Mesothelial cell of epicardium (in vitro differentiated cells): ENCODE measurements around the gene EFCAB13. TPM values are rescaled to one million over a fixed set of nuclear protein-coding genes. Genes with fewer than 3 reads are reported as not detected.
"Not testable (repeated sequence)": the region's sequence is repeated elsewhere in the genome, so short reads cannot be mapped to it uniquely, and the experiment has no call there.

Source experiments
- DNase-seq, 2 experiments: peaks; one replicate each; pipeline ENCODE4 v3.0.0; 2021; ENCODE audit warnings: low spot score in 2 of 2; ENCODE audit not compliant: unreplicated experiment in 2 of 2
- H3K27ac Mint-ChIP-seq: 2 replicates; pipeline ENCODE4 v1.8.0; 2021; ENCODE audit warnings: mixed read lengths
- H3K27me3 Mint-ChIP-seq: 2 replicates; pipeline ENCODE4 v1.8.0; 2021; ENCODE audit warnings: low read depth, mixed read lengths
- H3K36me3 Mint-ChIP-seq: 2 replicates; pipeline ENCODE4 v1.8.0; 2021; ENCODE audit warnings: mixed read lengths
- H3K4me1 Mint-ChIP-seq: 2 replicates; pipeline ENCODE4 v1.8.0; 2021; ENCODE audit warnings: mixed read lengths
- H3K4me3 Mint-ChIP-seq: 2 replicates; pipeline ENCODE4 v1.8.0; 2021; ENCODE audit warnings: mild to moderate bottlenecking, moderate library complexity, mixed read lengths
- H3K9me3 Mint-ChIP-seq: 2 replicates; pipeline ENCODE4 v1.8.0; 2021; ENCODE audit warnings: mixed read lengths
- total RNA-seq: library from RNA; stranded (reverse); gene quantifications from 3 replicates; pipeline ENCODE4 v1.2.1, GENCODE V29; 2021
- TF ChIP-seq, protein P1 (sequence below): fragments of 200-600 bp; sonication (generic); IDR thresholded peaks from one replicate; pipeline ENCODE4 v1.5.0; 2021; ENCODE audit warnings: antibody characterized with exemption; ENCODE audit not compliant: unreplicated experiment

Gene EFCAB13
- total RNA-seq, 1 donor from 2014 or later = 4.8 TPM

DNA sequence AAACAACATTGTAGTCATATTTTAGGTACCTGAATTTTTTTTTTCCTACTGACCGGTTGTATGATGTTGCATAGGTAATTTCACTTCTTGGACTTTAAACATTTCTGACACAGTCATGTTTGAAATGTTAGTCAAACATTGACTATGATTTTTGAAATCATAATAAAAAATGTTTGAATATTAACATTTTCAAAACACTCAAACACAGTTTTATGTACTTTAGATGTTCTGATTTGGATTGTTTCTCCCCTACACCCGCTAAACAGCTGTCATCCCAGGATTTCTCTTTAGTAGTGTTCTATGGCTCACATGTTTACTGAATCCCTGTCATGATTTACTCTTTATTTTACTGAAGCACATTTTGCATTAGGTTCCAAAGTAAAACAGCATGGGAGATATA, 104.2 kb downstream of the EFCAB13 start:
- no peak for DNase-seq
- Mint-ChIP-seq H3K27ac (no peak overlapping the region), H3K4me3 (no peak overlapping the region), H3K4me1 (peaks cover 6% of the 10 kb centered on the region), H3K27me3 (peaks cover 14% of the 10 kb centered on the region), H3K9me3 (peaks cover 9% of the 10 kb centered on the region), H3K36me3 (peaks cover 28% of the 10 kb centered on the region)
- TF ChIP-seq, protein P1, sequence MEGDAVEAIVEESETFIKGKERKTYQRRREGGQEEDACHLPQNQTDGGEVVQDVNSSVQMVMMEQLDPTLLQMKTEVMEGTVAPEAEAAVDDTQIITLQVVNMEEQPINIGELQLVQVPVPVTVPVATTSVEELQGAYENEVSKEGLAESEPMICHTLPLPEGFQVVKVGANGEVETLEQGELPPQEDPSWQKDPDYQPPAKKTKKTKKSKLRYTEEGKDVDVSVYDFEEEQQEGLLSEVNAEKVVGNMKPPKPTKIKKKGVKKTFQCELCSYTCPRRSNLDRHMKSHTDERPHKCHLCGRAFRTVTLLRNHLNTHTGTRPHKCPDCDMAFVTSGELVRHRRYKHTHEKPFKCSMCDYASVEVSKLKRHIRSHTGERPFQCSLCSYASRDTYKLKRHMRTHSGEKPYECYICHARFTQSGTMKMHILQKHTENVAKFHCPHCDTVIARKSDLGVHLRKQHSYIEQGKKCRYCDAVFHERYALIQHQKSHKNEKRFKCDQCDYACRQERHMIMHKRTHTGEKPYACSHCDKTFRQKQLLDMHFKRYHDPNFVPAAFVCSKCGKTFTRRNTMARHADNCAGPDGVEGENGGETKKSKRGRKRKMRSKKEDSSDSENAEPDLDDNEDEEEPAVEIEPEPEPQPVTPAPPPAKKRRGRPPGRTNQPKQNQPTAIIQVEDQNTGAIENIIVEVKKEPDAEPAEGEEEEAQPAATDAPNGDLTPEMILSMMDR = no peak

DNA sequence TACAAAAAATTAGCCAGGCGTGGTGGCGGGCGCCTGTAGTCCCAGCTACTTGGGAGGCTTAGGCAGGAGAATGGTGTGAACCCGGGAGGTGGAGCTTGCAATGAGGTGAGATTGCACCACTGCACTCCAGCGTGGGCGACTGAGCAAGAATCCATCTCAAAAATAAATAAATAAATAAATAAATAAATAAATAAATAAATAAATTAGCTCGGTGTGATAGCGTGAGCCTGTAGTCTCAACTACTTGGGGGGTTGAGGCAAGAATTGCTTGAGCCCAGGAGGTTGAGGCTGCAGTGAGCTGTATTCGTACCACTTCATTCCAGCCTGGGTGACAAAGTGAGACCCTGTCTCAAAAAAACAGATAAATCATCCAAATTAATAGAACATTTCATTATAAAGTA, 108.5 kb downstream of the EFCAB13 start:
- peaks cover 36% of the 10 kb centered on the region for H3K36me3 Mint-ChIP-seq
- H3K4me1 Mint-ChIP-seq, H3K4me3 Mint-ChIP-seq, H3K27me3 Mint-ChIP-seq, DNase-seq, H3K27ac Mint-ChIP-seq: not testable (repeated sequence)
- peaks cover 40% of the 10 kb centered on the region for H3K9me3 Mint-ChIP-seq

DNA sequence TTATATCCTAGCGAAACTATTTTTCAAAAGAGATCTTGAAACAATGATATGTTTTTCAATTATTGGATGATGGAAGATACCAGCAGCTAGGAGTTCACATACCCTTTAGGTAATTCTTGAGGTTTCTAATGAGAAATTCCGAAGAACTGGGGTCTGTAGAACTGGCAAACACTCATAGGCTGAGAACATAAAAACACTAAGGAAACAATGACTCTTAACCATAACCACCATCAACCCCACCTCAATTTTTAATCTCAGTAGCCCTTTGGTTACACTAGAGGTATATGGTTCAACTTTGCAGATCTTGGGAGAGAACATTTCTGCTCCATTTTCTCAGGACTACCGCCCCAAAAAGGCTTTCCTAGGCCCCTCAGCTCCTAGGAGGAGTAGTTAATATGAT, 141.4 kb downstream of the EFCAB13 start:
- no peak overlapping the region for H3K4me3 Mint-ChIP-seq
- H3K27ac Mint-ChIP-seq = no peak overlapping the region

DNA sequence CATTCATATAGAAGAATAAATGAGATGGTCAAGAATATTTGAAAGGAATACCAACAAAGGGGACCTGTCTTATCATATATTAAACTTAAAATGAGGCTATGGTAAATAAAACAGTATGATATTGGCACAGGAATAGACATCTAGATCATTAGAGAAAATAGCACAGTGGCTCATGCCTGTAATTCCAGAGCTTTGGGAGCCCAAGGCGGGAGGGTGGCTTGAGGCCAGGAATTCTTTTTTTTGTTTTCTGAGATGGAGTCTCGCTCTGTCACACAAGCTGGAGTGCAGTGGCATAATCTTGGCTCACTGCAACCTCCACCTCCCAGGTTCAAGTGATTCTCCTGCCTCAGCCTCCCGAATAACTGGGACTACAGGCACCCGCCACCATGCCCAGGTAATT, 143.2 kb downstream of the EFCAB13 start:
- not testable (repeated sequence) for H3K27me3 Mint-ChIP-seq, H3K4me1 Mint-ChIP-seq, DNase-seq, H3K9me3 Mint-ChIP-seq, H3K4me3 Mint-ChIP-seq, H3K27ac Mint-ChIP-seq
- peaks cover 16% of the 10 kb centered on the region for H3K36me3 Mint-ChIP-seq

More for the DNA sequence above, 141.4 kb downstream of the EFCAB13 start:
- TF ChIP-seq, protein P1 = no peak
- Mint-ChIP-seq H3K27me3 (no peaks in the 10 kb centered on the region), H3K4me1 (no peaks in the 10 kb centered on the region), H3K9me3 (no peaks in the 10 kb centered on the region), H3K36me3 (peaks cover 18% of the 10 kb centered on the region)
- no peak for DNase-seq

DNA sequence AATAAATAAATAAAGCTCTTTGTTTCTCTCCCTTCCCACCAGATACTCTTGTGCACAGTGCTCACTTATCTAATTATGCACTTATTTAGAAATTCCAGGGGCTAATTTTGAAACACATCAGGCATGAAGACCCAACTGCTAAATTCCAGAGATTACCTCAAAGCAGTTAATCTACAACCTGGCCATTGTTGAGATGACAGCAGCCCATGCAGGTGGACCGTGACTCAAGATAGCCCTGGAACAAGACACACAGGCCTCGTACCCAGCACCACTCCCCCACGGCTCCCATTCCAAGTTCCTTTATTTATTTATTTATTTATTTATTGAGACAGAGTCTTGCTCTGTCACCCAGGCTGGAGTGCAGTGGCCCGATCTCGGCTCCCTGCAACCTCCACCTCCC, 147.1 kb downstream of the EFCAB13 start:
- H3K27ac Mint-ChIP-seq = no peak overlapping the region
- H3K36me3 Mint-ChIP-seq = peaks cover 13% of the 10 kb centered on the region
- TF ChIP-seq, protein P1 = no peak
- H3K4me3 Mint-ChIP-seq = no peak overlapping the region
- DNase-seq = no peak
- H3K9me3 Mint-ChIP-seq = no peaks in the 10 kb centered on the region
- H3K4me1 Mint-ChIP-seq = no peaks in the 10 kb centered on the region
- H3K27me3 Mint-ChIP-seq = no peaks in the 10 kb centered on the region

DNA sequence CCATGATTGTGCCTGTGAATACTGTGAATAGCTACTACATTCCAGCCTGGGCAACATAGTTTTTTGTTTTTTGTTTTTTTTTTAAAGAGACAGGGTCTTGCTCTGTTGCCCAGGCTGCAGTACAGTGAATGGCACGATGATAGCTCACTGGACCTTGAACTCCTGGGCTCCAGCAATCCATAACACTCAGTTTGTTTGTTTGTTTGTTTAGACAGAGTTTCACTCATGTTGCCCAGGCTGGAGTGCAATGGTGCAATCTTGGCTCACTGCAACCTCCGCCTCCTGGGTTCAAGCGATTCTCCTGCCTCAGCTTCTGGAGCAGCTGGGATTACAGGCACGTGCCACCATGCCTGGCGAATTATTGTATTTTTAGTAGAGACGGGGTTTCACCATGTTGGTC, 148.3 kb downstream of the EFCAB13 start:
- not testable (repeated sequence) for H3K4me3 Mint-ChIP-seq, H3K27ac Mint-ChIP-seq, H3K4me1 Mint-ChIP-seq, H3K27me3 Mint-ChIP-seq, H3K9me3 Mint-ChIP-seq, DNase-seq
- H3K36me3 Mint-ChIP-seq = peaks cover 14% of the 10 kb centered on the region

Other genes with a start within 250 kb of the EFCAB13 start
- gene CDC27, start 134.7 kb upstream of the EFCAB13 start, total RNA-seq = 91.4 to 94.2 TPM (median 92.8 TPM) in 3 replicates
- 1.0 to 1.6 TPM (median 1.1 TPM) in 3 replicates for gene MYL4, start 114.6 kb upstream of the EFCAB13 start, total RNA-seq
- gene ITGB3, start 70.1 kb upstream of the EFCAB13 start, total RNA-seq = 1.0 to 1.5 TPM (median 1.1 TPM) in 3 replicates
- 190 to 201 TPM (median 201 TPM) in 3 replicates for gene NPEPPS, start 207.2 kb downstream of the EFCAB13 start, total RNA-seq